Tibial nerve (tissue), 4 donors: Measurements from ENCODE around the gene SHISAL1. TPM values are rescaled to one million over a fixed set of nuclear protein-coding genes. Genes with fewer than 3 reads are reported as not detected.

Experiments
- DNase-seq, 2 donors: peaks; one replicate each; pipeline ENCODE4 v3.0.0-alpha.2; 2019; ENCODE audit warnings: low spot score in 2 of 2
- H3K27ac ChIP-seq, 4 donors: fragments of 200-600 bp; sonication (generic) in 3 of 4; one replicate each; pipeline ENCODE4 v1.5.1; 2017 to 2019; ENCODE audit warnings: mild to moderate bottlenecking in 1 of 4
- H3K27me3 ChIP-seq, 2 donors: fragments of 200-600 bp; sonication (generic) in 1 of 2; one replicate each; pipeline versions ENCODE4 v1.5.1 to v1.6.0; 2017 to 2019
- H3K36me3 ChIP-seq, 3 donors: fragments of 200-600 bp; sonication (generic); one replicate each; pipeline ENCODE4 v1.5.1; 2018 to 2019
- H3K4me1 ChIP-seq, 4 donors: fragments of 200-600 bp; sonication (generic) in 3 of 4; one replicate each; pipeline ENCODE4 v1.5.1; 2017 to 2019
- H3K4me3 ChIP-seq, 4 donors: fragments of 200-600 bp; sonication (generic) in 3 of 4; one replicate each; pipeline ENCODE4 v1.5.1; 2017 to 2019; ENCODE audit warnings: mild to moderate bottlenecking in 1 of 4, moderate library complexity in 1 of 4
- H3K9me3 ChIP-seq, 4 donors: fragments of 200-600 bp; sonication (generic) in 3 of 4; one replicate each; pipeline ENCODE4 v1.5.1; 2017 to 2019
- CTCF ChIP-seq, 5 experiments: fragments of 200-600 bp in 3 of 5; fragments of 450-650 bp in 2 of 5; sonication (generic) in 3 of 5; IDR thresholded peaks; one replicate each; pipeline ENCODE4 v1.5.1; 2016 to 2019; ENCODE audit warnings: antibody characterized with exemption in 5 of 5, mild to moderate bottlenecking in 3 of 5, moderate library complexity in 2 of 5
- EP300 ChIP-seq, 2 donors: sonication (generic); formaldehyde crosslinking; IDR thresholded peaks; one replicate each; pipeline ENCODE4 v1.6.1; 2017; ENCODE audit warnings: antibody characterized with exemption in 2 of 2, mild to moderate bottlenecking in 1 of 2
- POLR2A ChIP-seq, 2 donors: fragments of 450-650 bp; IDR thresholded peaks; one replicate each; pipeline ENCODE4 v1.6.1; 2017; ENCODE audit warnings: antibody characterized with exemption in 2 of 2, mild to moderate bottlenecking in 2 of 2, moderate library complexity in 2 of 2
- WGBS, 2 donors: methylation state at CpG; one replicate each; pipeline ENCODE4 v1.1.5; 2018; 5-methylcytosine and 5-hydroxymethylcytosine counted together
- total RNA-seq, 4 donors: library from RNA; depleted of rRNA; stranded (reverse); fragments of >200 nt; gene quantifications; one replicate each; pipeline ENCODE4 v1.1.0, GENCODE V29; 2016

The SHISAL1 gene
- total RNA-seq, 4 donors from 2014 or later = 0.22 to 1.0 (median 0.59) TPM

GRCh38 chr22:44332946-44333345, 20.2 kb upstream of the SHISAL1 start:
- Histone ChIP-seq H3K4me1 (peaks cover 0 to 15% (median 3%) of the 10 kb centered on the region in 4 donors), H3K36me3 (no peaks in the 10 kb centered on the region), H3K9me3 (no peaks in the 10 kb centered on the region), H3K27me3 (peaks cover 0 to 51% of the 10 kb centered on the region in 2 donors), H3K4me3 (no peak overlapping the region), H3K27ac (no peak overlapping the region)
- TF ChIP-seq EP300 (IDR thresholded peaks at IDR 0.05) = no peak
- TF ChIP-seq CTCF (IDR thresholded peaks at IDR 0.05) = no peak
- no peak for TF ChIP-seq POLR2A (IDR thresholded peaks at IDR 0.05)
- DNase-seq = no peak
- WGBS, 2 donors = 80 to 97% methylated on average over 6 to 7 of the region's 8 CpGs

GRCh38 chr22:44331881-44332714, 19.3 kb upstream of the SHISAL1 start:
- peaks cover 0 to 15% (median 3%) of the 10 kb centered on the region in 4 donors for H3K4me1 ChIP-seq
- peaks cover 0 to 51% of the 10 kb centered on the region in 2 donors for H3K27me3 ChIP-seq
- H3K9me3 ChIP-seq = no peaks in the 10 kb centered on the region
- WGBS, 2 donors = 8 to 10% methylated on average over 44 to 46 of the region's 55 CpGs
- peak overlapping the region in 2 of 4 donors; percentile 5 to 30 for H3K4me3 ChIP-seq
- DNase-seq = no peak
- no peaks in the 10 kb centered on the region for H3K36me3 ChIP-seq
- TF ChIP-seq POLR2A (IDR thresholded peaks at IDR 0.05) = no peak
- no peak for TF ChIP-seq EP300 (IDR thresholded peaks at IDR 0.05)
- TF ChIP-seq CTCF (IDR thresholded peaks at IDR 0.05) = no peak
- H3K27ac ChIP-seq = no peak overlapping the region

GRCh38 chr22:44330744-44331660, 18.3 kb upstream of the SHISAL1 start:
- no peak overlapping the region for H3K27ac ChIP-seq
- H3K36me3 ChIP-seq = no peaks in the 10 kb centered on the region
- 1 to 4% methylated on average over 53 to 61 of the region's 103 CpGs for WGBS, 2 donors
- no peaks in the 10 kb centered on the region for H3K9me3 ChIP-seq
- H3K27me3 ChIP-seq = peaks cover 0 to 58% of the 10 kb centered on the region in 2 donors
- peak overlapping the region; percentile 3 to 48 (median 18) for H3K4me3 ChIP-seq
- no peak for TF ChIP-seq EP300 (IDR thresholded peaks at IDR 0.05)
- no peak for TF ChIP-seq POLR2A (IDR thresholded peaks at IDR 0.05)
- TF ChIP-seq CTCF (IDR thresholded peaks at IDR 0.05) = no peak
- peaks cover 0 to 23% (median 3%) of the 10 kb centered on the region in 4 donors for H3K4me1 ChIP-seq
- no peak for DNase-seq

- H3K27ac ChIP-seq = no peak overlapping the region
- no peak for TF ChIP-seq EP300 (IDR thresholded peaks at IDR 0.05)
- no peak for TF ChIP-seq CTCF (IDR thresholded peaks at IDR 0.05)
- no peak for TF ChIP-seq POLR2A (IDR thresholded peaks at IDR 0.05)
Measured at GRCh38 chr22:44330188-44330743, 17.5 kb upstream of the SHISAL1 start.

More at GRCh38 chr22:44330188-44330743, 17.5 kb upstream of the SHISAL1 start:
- DNase-seq = no peak
- no peaks in the 10 kb centered on the region for H3K36me3 ChIP-seq
- no peak overlapping the region for H3K4me3 ChIP-seq
- peaks cover 0 to 58% of the 10 kb centered on the region in 2 donors for H3K27me3 ChIP-seq
- H3K4me1 ChIP-seq = peaks cover 0 to 28% (median 3%) of the 10 kb centered on the region in 4 donors
- WGBS, 2 donors = 33 to 41% methylated on average over 12 of the region's 12 CpGs
- no peaks in the 10 kb centered on the region for H3K9me3 ChIP-seq
